Measurements from ENCODE around the gene CCDC185.

DNA sequence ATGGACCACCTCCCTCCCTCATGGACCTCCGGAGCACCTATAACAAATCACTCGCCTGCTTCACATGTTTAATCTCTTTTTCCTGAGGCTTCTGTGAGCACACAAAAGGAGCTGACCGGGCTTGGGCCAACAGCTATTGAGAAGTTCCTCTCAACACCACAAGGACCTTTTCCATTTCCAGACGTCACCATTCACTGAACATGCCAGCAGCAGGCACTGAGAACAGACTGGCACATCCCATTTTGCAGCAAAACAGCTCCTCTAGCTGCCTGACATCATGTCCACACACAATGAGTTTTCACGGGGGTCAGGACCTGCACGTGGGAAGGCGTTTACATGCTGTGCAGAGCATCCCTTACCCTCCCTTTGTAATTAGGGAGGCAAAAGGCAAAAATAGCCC lies 40.3 kb upstream of the CCDC185 start:
- no peak for TF ChIP-seq TAF1 (CRISPR knock-in tag; IDR thresholded peaks at IDR 0.05)
- TF ChIP-seq MYC (CRISPR knock-in tag; IDR thresholded peaks at IDR 0.05; ENCODE audit: borderline replicate concordance) = no peak

Data from HepG2 (cell line).